ENCODE results near the gene ARAP2.

Gene ARAP2

DNA sequence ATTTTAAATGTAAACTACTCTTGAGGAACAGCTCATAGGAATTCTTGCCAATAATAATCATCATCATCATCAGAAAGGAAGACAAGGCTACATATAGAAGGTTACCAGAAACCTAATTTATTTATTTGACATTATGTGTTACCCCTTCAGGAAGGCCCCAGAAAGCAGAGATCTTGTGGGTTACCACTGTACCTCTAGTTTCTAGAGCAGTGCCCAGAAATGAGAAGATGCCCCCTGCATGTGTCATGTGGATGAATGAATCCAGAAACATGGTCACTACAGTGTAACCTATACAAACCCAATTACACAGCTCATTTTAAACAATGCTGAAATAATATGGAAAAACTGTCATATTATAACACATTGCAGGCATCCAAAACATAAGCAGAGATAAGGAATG lies 70.4 kb downstream of the ARAP2 start:
- Mint-ChIP-seq H3K4me3 (no peak overlapping the region), H3K27ac (no peak overlapping the region), H3K9me3 (no peaks in the 10 kb centered on the region), H3K36me3 (ENCODE audit: low read depth) (no peaks in the 10 kb centered on the region), H3K4me1 (no peaks in the 10 kb centered on the region), H3K27me3 (ENCODE audit: low read depth, poor library complexity) (no peaks in the 10 kb centered on the region)
- TF ChIP-seq, protein P1, sequence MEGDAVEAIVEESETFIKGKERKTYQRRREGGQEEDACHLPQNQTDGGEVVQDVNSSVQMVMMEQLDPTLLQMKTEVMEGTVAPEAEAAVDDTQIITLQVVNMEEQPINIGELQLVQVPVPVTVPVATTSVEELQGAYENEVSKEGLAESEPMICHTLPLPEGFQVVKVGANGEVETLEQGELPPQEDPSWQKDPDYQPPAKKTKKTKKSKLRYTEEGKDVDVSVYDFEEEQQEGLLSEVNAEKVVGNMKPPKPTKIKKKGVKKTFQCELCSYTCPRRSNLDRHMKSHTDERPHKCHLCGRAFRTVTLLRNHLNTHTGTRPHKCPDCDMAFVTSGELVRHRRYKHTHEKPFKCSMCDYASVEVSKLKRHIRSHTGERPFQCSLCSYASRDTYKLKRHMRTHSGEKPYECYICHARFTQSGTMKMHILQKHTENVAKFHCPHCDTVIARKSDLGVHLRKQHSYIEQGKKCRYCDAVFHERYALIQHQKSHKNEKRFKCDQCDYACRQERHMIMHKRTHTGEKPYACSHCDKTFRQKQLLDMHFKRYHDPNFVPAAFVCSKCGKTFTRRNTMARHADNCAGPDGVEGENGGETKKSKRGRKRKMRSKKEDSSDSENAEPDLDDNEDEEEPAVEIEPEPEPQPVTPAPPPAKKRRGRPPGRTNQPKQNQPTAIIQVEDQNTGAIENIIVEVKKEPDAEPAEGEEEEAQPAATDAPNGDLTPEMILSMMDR (IDR thresholded peaks at IDR 0.05): no peak
- DNase-seq: no peak

DNA sequence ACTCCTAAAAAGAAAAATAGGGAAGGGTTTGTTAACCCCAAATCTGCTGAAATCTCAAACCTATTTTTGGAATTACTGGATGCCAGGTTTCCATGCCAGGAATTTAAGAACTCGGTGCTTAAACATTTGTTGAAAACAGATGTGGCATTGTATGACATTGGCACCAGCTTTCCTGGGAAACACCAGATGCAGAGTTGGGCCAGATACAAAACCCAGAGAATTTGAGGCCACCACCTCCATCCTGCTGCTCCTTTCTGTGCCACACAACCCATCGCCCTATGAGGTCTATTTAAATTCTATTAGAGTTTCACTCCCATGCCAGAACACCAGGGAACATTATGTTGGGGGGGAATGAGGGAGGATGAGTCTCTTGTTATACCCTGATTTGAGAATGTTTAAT lies 71.7 kb downstream of the ARAP2 start:
- Mint-ChIP-seq H3K27me3 (ENCODE audit: low read depth, poor library complexity) (no peaks in the 10 kb centered on the region), H3K4me1 (no peaks in the 10 kb centered on the region), H3K9me3 (no peaks in the 10 kb centered on the region), H3K4me3 (no peak overlapping the region), H3K27ac (no peak overlapping the region), H3K36me3 (ENCODE audit: low read depth) (no peaks in the 10 kb centered on the region)
- DNase-seq: no peak
- TF ChIP-seq, protein P1 (IDR thresholded peaks at IDR 0.05): no peak

DNA sequence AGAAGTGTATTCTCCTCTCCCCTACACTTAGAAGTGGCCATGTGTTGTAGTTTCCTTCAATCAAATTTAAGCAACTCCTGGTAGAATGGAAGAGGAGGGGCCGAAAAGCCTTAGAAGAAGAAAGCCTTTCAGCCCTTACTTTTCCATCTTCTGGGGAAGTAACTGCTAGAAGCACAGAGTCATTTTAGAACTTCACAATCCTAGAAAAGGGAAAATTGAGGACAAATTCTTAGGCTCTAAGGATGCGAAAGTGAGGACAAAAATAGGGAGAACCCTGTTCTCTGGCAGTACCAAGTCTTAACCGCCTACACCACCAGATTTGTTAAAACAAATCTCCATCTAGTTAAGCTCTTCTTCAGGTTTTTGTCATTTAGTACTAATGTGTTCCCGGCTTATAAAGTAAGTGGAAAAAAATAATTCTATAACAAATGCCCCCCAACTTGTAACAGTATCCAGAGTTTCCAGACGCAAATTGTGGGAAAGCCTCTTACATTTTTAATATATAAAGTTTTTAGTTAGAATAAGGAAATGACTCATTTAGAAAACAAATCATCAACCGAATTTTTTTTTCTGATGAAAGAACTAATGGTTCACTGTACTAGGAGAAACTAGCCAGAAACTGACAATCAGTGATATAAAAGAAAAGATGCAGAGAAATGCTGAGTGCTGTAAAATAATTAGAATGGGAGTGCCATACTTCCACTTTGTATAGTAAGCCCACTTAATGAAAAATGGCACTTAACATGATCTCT lies 76.0 kb downstream of the ARAP2 start:
- Mint-ChIP-seq H3K27ac (no peak overlapping the region), H3K4me3 (no peak overlapping the region), H3K9me3 (no peaks in the 10 kb centered on the region), H3K4me1 (no peaks in the 10 kb centered on the region), H3K27me3 (ENCODE audit: low read depth, poor library complexity) (no peaks in the 10 kb centered on the region), H3K36me3 (ENCODE audit: low read depth) (no peaks in the 10 kb centered on the region)
- TF ChIP-seq, protein P1 (IDR thresholded peaks at IDR 0.05): no peak
- DNase-seq: no peak

DNA sequence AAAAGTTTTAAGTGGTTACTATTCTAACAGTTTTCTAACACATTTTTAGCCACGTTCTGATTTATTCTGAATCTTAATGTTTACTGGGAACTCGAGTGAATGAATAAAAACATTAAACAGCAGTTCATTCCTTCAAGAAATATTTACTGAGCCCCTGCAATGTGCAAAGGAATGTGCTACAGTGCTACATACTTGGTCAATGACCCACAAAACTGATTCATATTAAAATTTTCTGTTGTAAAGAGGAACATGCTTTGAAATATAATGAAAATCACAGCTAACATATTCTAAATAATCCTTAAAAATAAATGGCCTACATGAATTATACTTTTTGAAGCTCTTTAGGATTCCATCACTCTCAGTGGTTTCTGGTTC lies 78.7 kb downstream of the ARAP2 start:
- Mint-ChIP-seq H3K9me3 (no peaks in the 10 kb centered on the region), H3K27me3 (ENCODE audit: low read depth, poor library complexity) (no peaks in the 10 kb centered on the region), H3K4me1 (no peaks in the 10 kb centered on the region), H3K27ac (no peak overlapping the region), H3K4me3 (no peak overlapping the region), H3K36me3 (ENCODE audit: low read depth) (no peaks in the 10 kb centered on the region)
- no peak for DNase-seq
- TF ChIP-seq, protein P1 (IDR thresholded peaks at IDR 0.05): no peak

DNA sequence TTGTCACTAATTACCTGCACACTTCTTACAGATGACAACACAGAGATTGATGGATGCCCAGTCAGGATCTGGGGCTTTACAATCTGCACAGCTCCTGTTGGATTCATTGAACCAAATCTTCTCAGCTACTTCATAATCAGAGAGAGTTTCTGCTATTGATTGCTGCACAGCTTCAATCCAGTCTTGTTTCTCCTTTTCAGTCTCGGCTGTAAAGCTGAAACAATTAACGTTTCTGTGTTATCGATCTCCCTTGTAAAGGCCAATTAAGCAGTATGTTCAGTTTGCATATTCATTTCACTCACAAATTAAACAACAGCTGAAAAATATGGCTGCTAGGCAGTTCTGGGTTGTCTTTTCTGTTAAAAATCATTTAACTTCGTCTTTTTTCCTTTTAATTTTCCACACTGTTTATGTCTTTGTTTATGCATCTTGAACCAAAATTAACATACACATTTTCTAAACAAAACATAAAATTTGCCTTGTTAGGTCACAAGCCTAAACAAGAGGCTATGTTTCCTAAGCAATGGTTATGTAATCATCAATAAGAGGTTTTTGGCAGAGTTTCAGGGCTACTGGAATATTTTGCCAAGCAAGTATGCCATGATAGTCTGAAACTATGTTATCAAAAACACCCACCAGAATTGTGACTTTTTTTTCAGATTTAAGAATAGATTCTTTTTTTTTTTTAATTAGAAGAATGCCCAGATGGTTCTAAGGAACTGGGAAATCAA lies 79.2 kb downstream of the ARAP2 start:
- TF ChIP-seq, protein P1 (IDR thresholded peaks at IDR 0.05): no peak
- Mint-ChIP-seq H3K27me3 (ENCODE audit: low read depth, poor library complexity) (no peaks in the 10 kb centered on the region), H3K36me3 (ENCODE audit: low read depth) (no peaks in the 10 kb centered on the region), H3K4me3 (no peak overlapping the region), H3K27ac (no peak overlapping the region), H3K9me3 (no peaks in the 10 kb centered on the region), H3K4me1 (no peaks in the 10 kb centered on the region)
- no peak for DNase-seq

DNA sequence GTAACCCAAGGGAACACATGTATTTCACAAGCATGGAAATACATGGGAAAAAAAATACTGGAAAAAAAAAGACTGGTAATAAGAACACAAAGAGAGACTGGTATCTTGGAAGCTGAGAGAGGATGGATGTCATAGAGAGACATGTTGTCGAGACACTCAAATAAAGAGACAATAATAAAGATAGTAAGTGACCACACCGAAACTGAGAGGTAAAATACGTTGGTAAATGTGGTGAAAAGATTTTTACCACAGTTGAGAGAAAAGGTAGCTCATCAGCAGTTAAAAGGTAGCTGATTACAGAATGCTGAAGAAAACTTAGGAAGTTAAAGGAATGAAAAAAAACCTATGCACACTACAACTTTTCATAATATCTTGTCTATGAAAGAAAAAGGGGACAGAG lies 81.1 kb downstream of the ARAP2 start:
- no peaks in the 10 kb centered on the region for H3K9me3 Mint-ChIP-seq
- no peaks in the 10 kb centered on the region for H3K36me3 Mint-ChIP-seq (ENCODE audit: low read depth)
- no peaks in the 10 kb centered on the region for H3K27me3 Mint-ChIP-seq (ENCODE audit: low read depth, poor library complexity)
- no peak overlapping the region for H3K4me3 Mint-ChIP-seq
- H3K4me1 Mint-ChIP-seq: no peaks in the 10 kb centered on the region
- no peak for DNase-seq
- TF ChIP-seq, protein P1 (IDR thresholded peaks at IDR 0.05): no peak
- no peak overlapping the region for H3K27ac Mint-ChIP-seq
